ENCODE data around the gene RMND5B.
"Not testable (repeated sequence)": the region's sequence is repeated elsewhere in the genome, so short reads cannot be mapped to it uniquely, and the experiment has no call there.

GRCh38 chr5:178130234-178130575, 609 bp upstream of the RMND5B start:
- TF ChIP-seq, protein P1, sequence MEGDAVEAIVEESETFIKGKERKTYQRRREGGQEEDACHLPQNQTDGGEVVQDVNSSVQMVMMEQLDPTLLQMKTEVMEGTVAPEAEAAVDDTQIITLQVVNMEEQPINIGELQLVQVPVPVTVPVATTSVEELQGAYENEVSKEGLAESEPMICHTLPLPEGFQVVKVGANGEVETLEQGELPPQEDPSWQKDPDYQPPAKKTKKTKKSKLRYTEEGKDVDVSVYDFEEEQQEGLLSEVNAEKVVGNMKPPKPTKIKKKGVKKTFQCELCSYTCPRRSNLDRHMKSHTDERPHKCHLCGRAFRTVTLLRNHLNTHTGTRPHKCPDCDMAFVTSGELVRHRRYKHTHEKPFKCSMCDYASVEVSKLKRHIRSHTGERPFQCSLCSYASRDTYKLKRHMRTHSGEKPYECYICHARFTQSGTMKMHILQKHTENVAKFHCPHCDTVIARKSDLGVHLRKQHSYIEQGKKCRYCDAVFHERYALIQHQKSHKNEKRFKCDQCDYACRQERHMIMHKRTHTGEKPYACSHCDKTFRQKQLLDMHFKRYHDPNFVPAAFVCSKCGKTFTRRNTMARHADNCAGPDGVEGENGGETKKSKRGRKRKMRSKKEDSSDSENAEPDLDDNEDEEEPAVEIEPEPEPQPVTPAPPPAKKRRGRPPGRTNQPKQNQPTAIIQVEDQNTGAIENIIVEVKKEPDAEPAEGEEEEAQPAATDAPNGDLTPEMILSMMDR (IDR thresholded peaks at IDR 0.05), result not testable (repeated sequence)
- TF ChIP-seq POLR2A (IDR thresholded peaks at IDR 0.05), result not testable (repeated sequence)
